Measurements from ENCODE around the gene FADS2.
"Not testable (repeated sequence)": the region's sequence is repeated elsewhere in the genome, so short reads cannot be mapped to it uniquely, and the experiment has no call there.

FADS2 gene

DNA sequence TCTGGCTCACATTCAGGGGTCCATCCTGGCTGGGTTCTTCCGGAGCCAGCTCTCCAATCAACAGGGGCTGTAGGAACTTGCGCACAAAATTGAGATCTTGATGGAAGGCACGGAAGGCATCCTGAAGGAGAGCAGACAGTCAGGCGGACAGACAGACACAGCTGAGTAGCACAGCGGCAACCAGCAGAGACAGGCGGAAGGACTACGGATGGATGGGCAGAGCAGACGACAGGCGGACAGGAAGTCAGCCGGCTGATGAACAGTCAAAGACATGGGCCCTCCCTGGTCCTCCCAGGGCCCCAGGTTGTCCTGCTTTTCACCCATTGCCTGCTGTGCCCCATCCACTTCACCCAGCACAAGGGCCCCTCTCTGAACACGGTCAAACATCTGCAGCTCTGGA lies 51.9 kb downstream of the FADS2 start:
- no peak for DNase-seq (ENCODE audit: low spot score)
- H3K27me3 ChIP-seq (ENCODE audit: insufficient read depth, poor library complexity, severe bottlenecking): no peaks in the 10 kb centered on the region
- H3K9me3 ChIP-seq (ENCODE audit: severe bottlenecking): no peaks in the 10 kb centered on the region
- TF ChIP-seq, protein P1, sequence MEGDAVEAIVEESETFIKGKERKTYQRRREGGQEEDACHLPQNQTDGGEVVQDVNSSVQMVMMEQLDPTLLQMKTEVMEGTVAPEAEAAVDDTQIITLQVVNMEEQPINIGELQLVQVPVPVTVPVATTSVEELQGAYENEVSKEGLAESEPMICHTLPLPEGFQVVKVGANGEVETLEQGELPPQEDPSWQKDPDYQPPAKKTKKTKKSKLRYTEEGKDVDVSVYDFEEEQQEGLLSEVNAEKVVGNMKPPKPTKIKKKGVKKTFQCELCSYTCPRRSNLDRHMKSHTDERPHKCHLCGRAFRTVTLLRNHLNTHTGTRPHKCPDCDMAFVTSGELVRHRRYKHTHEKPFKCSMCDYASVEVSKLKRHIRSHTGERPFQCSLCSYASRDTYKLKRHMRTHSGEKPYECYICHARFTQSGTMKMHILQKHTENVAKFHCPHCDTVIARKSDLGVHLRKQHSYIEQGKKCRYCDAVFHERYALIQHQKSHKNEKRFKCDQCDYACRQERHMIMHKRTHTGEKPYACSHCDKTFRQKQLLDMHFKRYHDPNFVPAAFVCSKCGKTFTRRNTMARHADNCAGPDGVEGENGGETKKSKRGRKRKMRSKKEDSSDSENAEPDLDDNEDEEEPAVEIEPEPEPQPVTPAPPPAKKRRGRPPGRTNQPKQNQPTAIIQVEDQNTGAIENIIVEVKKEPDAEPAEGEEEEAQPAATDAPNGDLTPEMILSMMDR (IDR thresholded peaks at IDR 0.05; ENCODE audit: poor library complexity, severe bottlenecking): no peak
- no peak overlapping the region for H3K27ac ChIP-seq (ENCODE audit: poor library complexity, severe bottlenecking)
- peaks cover 6% of the 10 kb centered on the region for H3K4me1 ChIP-seq (ENCODE audit: insufficient read depth, poor library complexity, severe bottlenecking)
- H3K36me3 ChIP-seq (ENCODE audit: low read depth): peaks cover 44% of the 10 kb centered on the region
- no peak overlapping the region for H3K4me3 ChIP-seq (ENCODE audit: severe bottlenecking)
- no peak for ATAC-seq (ENCODE audit: low read depth)

DNA sequence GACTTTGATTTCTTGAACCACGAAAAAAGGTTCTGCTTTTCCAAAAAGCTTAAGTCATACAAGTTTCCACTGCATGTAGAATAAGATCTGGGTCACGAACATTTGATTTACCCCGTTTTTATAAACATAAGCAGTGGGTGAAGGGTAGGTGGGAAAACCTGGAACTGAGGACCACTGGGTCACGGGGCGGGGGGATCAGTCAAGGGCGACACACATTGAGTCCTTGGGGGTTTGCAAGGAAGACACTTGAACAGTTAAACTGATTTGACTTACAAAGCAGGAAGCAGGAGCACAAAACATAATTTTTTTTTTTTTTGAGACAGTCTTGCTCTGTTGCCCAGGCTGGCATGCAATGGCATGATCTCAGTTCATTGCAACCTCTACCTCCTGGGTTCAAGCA lies 52.4 kb downstream of the FADS2 start:
- DNase-seq (ENCODE audit: low spot score): no peak
- no peak overlapping the region for H3K27ac ChIP-seq (ENCODE audit: poor library complexity, severe bottlenecking)
- TF ChIP-seq, protein P1 (IDR thresholded peaks at IDR 0.05; ENCODE audit: poor library complexity, severe bottlenecking): no peak
- no peaks in the 10 kb centered on the region for H3K27me3 ChIP-seq (ENCODE audit: insufficient read depth, poor library complexity, severe bottlenecking)
- no peak overlapping the region for H3K4me3 ChIP-seq (ENCODE audit: severe bottlenecking)
- H3K36me3 ChIP-seq (ENCODE audit: low read depth): peaks cover 48% of the 10 kb centered on the region
- H3K9me3 ChIP-seq (ENCODE audit: severe bottlenecking): no peaks in the 10 kb centered on the region
- peaks cover 6% of the 10 kb centered on the region for H3K4me1 ChIP-seq (ENCODE audit: insufficient read depth, poor library complexity, severe bottlenecking)
- no peak for ATAC-seq (ENCODE audit: low read depth)

DNA sequence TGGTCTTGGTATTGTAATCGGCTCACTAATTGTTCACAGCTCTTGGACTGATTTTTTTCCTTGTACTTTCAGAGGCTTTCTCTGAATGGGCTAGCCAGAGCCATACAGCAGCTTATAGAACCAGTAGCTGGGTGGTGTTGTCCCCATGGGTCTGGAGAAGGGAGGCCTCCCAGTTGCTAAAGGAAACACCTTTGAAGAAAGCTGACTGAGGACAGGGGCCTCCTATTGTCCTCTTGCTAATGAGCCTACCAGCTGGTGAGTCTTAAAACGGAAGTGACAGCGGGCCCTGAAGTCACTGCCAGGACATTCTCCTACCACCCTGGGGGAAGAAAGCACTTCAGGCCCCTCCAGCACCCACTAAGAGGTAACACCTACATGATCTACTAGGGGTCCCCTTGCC lies 53.3 kb downstream of the FADS2 start:
- TF ChIP-seq, protein P1 (IDR thresholded peaks at IDR 0.05; ENCODE audit: poor library complexity, severe bottlenecking): no peak
- ATAC-seq (ENCODE audit: low read depth) (no peak), DNase-seq (ENCODE audit: low spot score) (no peak)
- Histone ChIP-seq H3K9me3 (ENCODE audit: severe bottlenecking) (no peaks in the 10 kb centered on the region), H3K27ac (ENCODE audit: poor library complexity, severe bottlenecking) (peak overlapping the region; percentile 7), H3K27me3 (ENCODE audit: insufficient read depth, poor library complexity, severe bottlenecking) (no peaks in the 10 kb centered on the region), H3K4me3 (ENCODE audit: severe bottlenecking) (no peak overlapping the region), H3K36me3 (ENCODE audit: low read depth) (peaks cover 49% of the 10 kb centered on the region), H3K4me1 (ENCODE audit: insufficient read depth, poor library complexity, severe bottlenecking) (peaks cover 6% of the 10 kb centered on the region)

DNA sequence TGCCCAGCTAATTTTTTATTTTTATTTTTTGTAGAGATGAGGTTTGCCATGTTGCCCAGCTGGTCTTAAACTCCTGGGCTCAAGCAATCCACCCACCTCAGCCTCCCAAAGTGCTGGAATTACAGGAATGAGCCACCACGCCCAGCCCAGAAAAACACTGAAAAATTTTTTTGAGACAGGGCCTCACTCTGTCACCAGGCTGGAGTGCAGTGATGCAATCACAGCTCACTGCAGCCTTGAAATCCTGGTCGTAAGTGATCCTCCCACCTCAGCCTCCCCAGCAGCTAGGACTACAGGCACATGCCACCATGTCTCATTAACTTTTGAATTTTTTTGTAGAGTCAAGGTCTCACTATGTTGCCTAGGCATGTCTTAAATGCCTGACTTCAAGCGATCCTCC lies 54.2 kb downstream of the FADS2 start:
- H3K27me3 ChIP-seq (ENCODE audit: insufficient read depth, poor library complexity, severe bottlenecking); H3K4me1 ChIP-seq (ENCODE audit: insufficient read depth, poor library complexity, severe bottlenecking); H3K4me3 ChIP-seq (ENCODE audit: severe bottlenecking); DNase-seq (ENCODE audit: low spot score); H3K9me3 ChIP-seq (ENCODE audit: severe bottlenecking): not testable (repeated sequence)
- peak overlapping the region; percentile 7 for H3K27ac ChIP-seq (ENCODE audit: poor library complexity, severe bottlenecking)
- peak; percentile 22; the same call in 1 of the 3 replicates for ATAC-seq (ENCODE audit: low read depth)
- H3K36me3 ChIP-seq (ENCODE audit: low read depth): peaks cover 53% of the 10 kb centered on the region

DNA sequence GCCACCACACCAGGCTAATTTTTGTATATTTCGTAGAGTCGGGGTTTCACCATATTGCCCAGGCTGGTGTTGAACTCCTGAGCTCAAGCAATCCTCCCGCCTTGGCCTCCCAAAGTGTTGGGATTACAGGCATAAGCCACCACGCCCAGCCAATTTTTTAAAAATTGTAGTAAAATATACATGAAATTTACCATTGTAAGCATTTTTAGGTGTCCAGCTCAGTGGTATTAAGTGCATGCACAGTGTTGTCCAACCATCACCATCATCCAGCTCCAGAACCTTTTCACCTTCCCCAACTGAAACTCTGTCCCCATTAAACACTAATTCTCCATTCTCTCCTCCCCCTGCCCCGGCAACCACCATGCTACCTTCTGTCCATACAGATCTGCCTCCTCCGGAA lies 54.8 kb downstream of the FADS2 start:
- TF ChIP-seq, protein P1 (IDR thresholded peaks at IDR 0.05; ENCODE audit: poor library complexity, severe bottlenecking): no peak
- Histone ChIP-seq H3K36me3 (ENCODE audit: low read depth) (peaks cover 53% of the 10 kb centered on the region), H3K27me3 (ENCODE audit: insufficient read depth, poor library complexity, severe bottlenecking) (no peaks in the 10 kb centered on the region), H3K4me3 (ENCODE audit: severe bottlenecking) (no peak overlapping the region), H3K27ac (ENCODE audit: poor library complexity, severe bottlenecking) (peak overlapping the region; percentile 7), H3K4me1 (ENCODE audit: insufficient read depth, poor library complexity, severe bottlenecking) (peaks cover 12% of the 10 kb centered on the region), H3K9me3 (ENCODE audit: severe bottlenecking) (no peaks in the 10 kb centered on the region)
- DNase-seq (ENCODE audit: low spot score) (no peak), ATAC-seq (ENCODE audit: low read depth) (no peak)

All from RWPE2 (cell line).